K562 (cell line): ENCODE data around the gene MYO1F. TPM values are rescaled to one million over a fixed set of nuclear protein-coding genes. Genes with fewer than 3 reads are reported as not detected.

Experiments used
- ATAC-seq: fragments of 200-7000 bp; cut with Tn5 transposase; 3 replicates; pipeline ENCODE4 v1.9.1; 2020; ENCODE audit warnings: moderate library complexity
- BruUV-seq: library from RNA; stranded (reverse); fragments of 400-500 nt; replicated peaks from 2 replicates; lab custom pipeline; 2021; lab: Mats Ljungman, UMichigan
- CTCF ChIA-PET: fragments of 300-600 bp; formaldehyde crosslinking; extraction: SDS; loops from one replicate; lab custom pipeline; 2021; ENCODE audit warnings: low intra/inter-chr PET ratio; lab: Yijun Ruan, JAX
- POLR2A ChIA-PET: fragments of 300-600, 350-650 bp; sonication (Branson Sonifier 250); formaldehyde crosslinking; extraction: SDS; loops from one replicate; lab custom pipeline; 2021; ENCODE audit warnings: antibody characterized with exemption, inconsistent platforms; lab: Yijun Ruan, JAX
- DNase-seq, 4 experiments: peaks; one replicate each; pipeline versions ENCODE4 v3.0.0 to v3.0.0-alpha.2; 2011 to 2018; ENCODE audit warnings: low spot score in 3 of 4, mixed read lengths in 3 of 4; ENCODE audit errors: extremely low read depth in 1 of 4
- FAIRE-seq: peaks from 2 replicates; lab custom pipeline; 2011; peaks lifted over from hg19 to GRCh38; lab: Jason Lieb, UNC
- H2AFZ ChIP-seq: 2 replicates; pipeline ENCODE4 v1.6.0; 2011; ENCODE audit warnings: low read depth, low read length, control low read depth, inconsistent platforms
- H3K27ac ChIP-seq: fragments of 200-600 bp; 3 replicates; pipeline ENCODE4 v1.8.0; 2011; ENCODE audit warnings: low read depth, mild to moderate bottlenecking, control low read depth, inconsistent platforms, low read length, moderate library complexity, mixed read lengths; ENCODE audit errors: extremely low read depth
- H3K27me3 ChIP-seq, 2 experiments: fragments of 300-600 bp in 1 of 2; 2 replicates in 1 of 2; 3 replicates in 1 of 2; pipeline versions ENCODE4 v1.6.0 to v1.8.0; 2011; ENCODE audit warnings: inconsistent platforms in 2 of 2, low read length in 2 of 2, mild to moderate bottlenecking in 1 of 2, mixed read lengths in 1 of 2, moderate library complexity in 1 of 2; ENCODE audit not compliant: control insufficient read depth in 2 of 2, insufficient read depth in 2 of 2
- H3K36me3 ChIP-seq: fragments of 300-600 bp; 3 replicates; pipeline ENCODE4 v1.8.0; 2011; ENCODE audit warnings: mild to moderate bottlenecking, low read length, inconsistent platforms; ENCODE audit not compliant: control insufficient read depth, insufficient read depth
- H3K4me1 ChIP-seq, 2 experiments: fragments of 200-600 bp in 1 of 2; replicated peaks in 1 of 2; 2 replicates in 1 of 2; 3 replicates in 1 of 2; pipeline versions ENCODE4 v1.5.1 to v1.8.0; 2011; ENCODE audit warnings: inconsistent platforms in 2 of 2, low read length in 2 of 2, mild to moderate bottlenecking in 1 of 2, mixed read lengths in 1 of 2, moderate library complexity in 1 of 2; ENCODE audit not compliant: control insufficient read depth in 2 of 2, insufficient read depth in 2 of 2
- H3K4me2 ChIP-seq: 2 replicates; pipeline ENCODE4 v1.6.1; 2011; ENCODE audit warnings: low read length, control low read depth, inconsistent platforms, mixed read lengths; ENCODE audit not compliant: insufficient read depth
- H3K4me3 ChIP-seq: fragments of 200-600 bp; sonication (generic), shearing (Covaris generic); 2 replicates; pipeline ENCODE4 v1.5.1; 2016; ENCODE audit warnings: control low read depth, inconsistent platforms
- H3K79me2 ChIP-seq: fragments of 200-600 bp; 3 replicates; pipeline ENCODE4 v1.8.0; 2011; ENCODE audit warnings: low read length, inconsistent platforms; ENCODE audit not compliant: control insufficient read depth, insufficient read depth
- H3K9ac ChIP-seq, 2 experiments: 2 replicates each; pipeline versions ENCODE4 v1.6.0 to v1.6.1; 2011; ENCODE audit warnings: low read depth in 2 of 2, low read length in 2 of 2, control low read depth in 1 of 2, inconsistent platforms in 1 of 2, mild to moderate bottlenecking in 1 of 2, mixed read lengths in 1 of 2; ENCODE audit not compliant: insufficient read depth in 1 of 2
- H3K9me1 ChIP-seq: one replicate; pipeline ENCODE4 v1.6.0; 2011; ENCODE audit warnings: inconsistent platforms, mild to moderate bottlenecking, low read length, moderate library complexity; ENCODE audit not compliant: control insufficient read depth, insufficient read depth
- H3K9me3 ChIP-seq: replicated peaks from 2 replicates; pipeline ENCODE4 v1.5.1; 2011; ENCODE audit warnings: low read depth, low read length, inconsistent platforms; ENCODE audit not compliant: control insufficient read depth, insufficient read depth
- H4K20me1 ChIP-seq: replicated peaks from 2 replicates; pipeline ENCODE4 v1.6.1; 2011; ENCODE audit warnings: low read length, inconsistent platforms, mixed read lengths; ENCODE audit not compliant: control insufficient read depth, insufficient read depth
- EHMT2 ChIP-seq: fragments of 450-650 bp; IDR thresholded peaks from 2 replicates; pipeline ENCODE4 v1.6.1; 2018; ENCODE audit warnings: antibody characterized with exemption
- KDM2B ChIP-seq: fragments of 250-450 bp; sonication (Bioruptor Pico); IDR thresholded peaks from 2 replicates; pipeline ENCODE4 v1.8.0; 2021; ENCODE audit warnings: mild to moderate bottlenecking, moderate library complexity
- MYBL2 ChIP-seq, 2 experiments: fragments of 450-650 bp in 1 of 2; sonication (generic) in 1 of 2; formaldehyde crosslinking in 1 of 2; IDR thresholded peaks; 2 replicates each; pipeline versions ENCODE4 v1.6.1 to v1.8.1; 2017 to 2022; ENCODE audit warnings: borderline replicate concordance in 1 of 2, inconsistent platforms in 1 of 2, low read depth in 1 of 2, mild to moderate bottlenecking in 1 of 2, missing genetic modification reagents in 1 of 2, moderate library complexity in 1 of 2
- POU5F1 ChIP-seq: fragments of 150-350 bp; IDR thresholded peaks from 2 replicates; pipeline ENCODE4 v1.6.1; 2014; ENCODE audit warnings: borderline replicate concordance, low read length, low read depth, mild to moderate bottlenecking; ENCODE audit not compliant: partially characterized antibody
- SAFB ChIP-seq: fragments of 200-400 bp; formaldehyde crosslinking; IDR thresholded peaks from 2 replicates; pipeline ENCODE4 v1.6.1; 2017; ENCODE audit warnings: low read depth, low read length, borderline replicate concordance
- SP2 ChIP-seq: IDR thresholded peaks from 2 replicates; pipeline ENCODE4 v1.6.1; 2011; ENCODE audit warnings: mild to moderate bottlenecking, low read depth, low read length, moderate library complexity; ENCODE audit not compliant: poor library complexity, severe bottlenecking; ENCODE audit errors: extremely low read depth
- ZC3H8 ChIP-seq: fragments of 450-650 bp; IDR thresholded peaks from 2 replicates; pipeline ENCODE4 v1.6.1; 2017
- WGBS: fragments of 100-300 bp; shearing (Covaris generic); methylation state at CpG from one replicate; pipeline ENCODE4 v1.1.6; 2016; ENCODE audit warnings: low coverage, mixed read lengths; ENCODE audit not compliant: insufficient coverage; ENCODE audit errors: missing lambda C conversion rate; 5-methylcytosine and 5-hydroxymethylcytosine counted together
- in situ Hi-C: fragments of 300-500 bp; cut with MboI; formaldehyde crosslinking; loops from 4 replicates; pipeline ENCODE4 v1.15.0; 2018; ENCODE audit warnings: inconsistent platforms, mixed read lengths
- intact Hi-C: fragments of 100-400 bp; cut with micrococcal nuclease; formaldehyde crosslinking; loops from 2 replicates; pipeline ENCODE4 v1.14.2; 2022
- polyA plus RNA-seq, 8 experiments: library from polyadenylated mRNA; depleted of rRNA in 4 of 8; stranded (reverse) in 5 of 8; unstranded in 3 of 8; fragments of >200 nt; fragmentation: Nextera tagmentation in 2 of 8; fragmentation: Illumina TruSeq in 1 of 8; extraction: Ambion mirVana in 2 of 8; extraction: Trizol in 1 of 8; gene quantifications; 2 replicates each; pipeline versions ENCODE4 v1.2.1 to v1.2.3, GENCODE V29; 2011 to 2014; ENCODE audit warnings: inconsistent platforms in 1 of 8, missing spikeins in 1 of 8
- total RNA-seq, 7 experiments: library from RNA; depleted of rRNA in 6 of 7; stranded (reverse); fragments of >200 nt in 6 of 7; fragmentation: Illumina TruSeq in 2 of 7; extraction: Trizol in 2 of 7; gene quantifications; 2 replicates each; pipeline versions ENCODE4 v1.2.1 to v1.2.3, GENCODE V29; 2011 to 2021; ENCODE audit warnings: low replicate concordance in 1 of 7
- TF ChIP-seq, protein P1 (sequence below): sonication (generic); formaldehyde crosslinking; IDR thresholded peaks from 2 replicates; pipeline ENCODE4 v1.8.0; 2022; ENCODE audit warnings: missing genetic modification reagents, mild to moderate bottlenecking, moderate library complexity, borderline replicate concordance

MYO1F gene
- total and polyA plus RNA-seq, 9 of the 15 experiments (the other 6 are each of a cell fraction or from before 2014, with no cell fraction given), result 0.78 to 9.4 (median 4.3) TPM

DNA sequence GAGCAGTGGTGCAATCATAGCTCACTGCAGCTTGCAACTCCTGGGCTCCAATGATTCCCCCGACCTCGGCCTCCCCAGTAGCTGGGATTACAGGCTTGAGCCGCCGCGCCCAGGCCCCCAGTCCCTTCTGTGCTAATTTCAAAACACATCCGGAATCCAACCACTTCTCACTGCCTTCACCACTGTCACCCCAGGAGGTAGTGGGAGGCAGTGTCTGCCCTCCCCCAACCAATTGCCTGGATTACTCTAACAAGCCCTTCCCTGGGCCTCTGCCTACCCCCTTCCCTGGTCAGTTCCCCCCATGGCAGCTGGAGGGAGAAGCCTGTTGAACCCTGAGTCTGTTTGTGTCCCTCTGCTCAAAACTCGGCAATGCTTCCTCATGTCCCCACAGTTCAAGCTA is 77.1 kb downstream of the MYO1F start:
- no peak overlapping the region for H3K4me3 ChIP-seq
- H3K79me2 ChIP-seq, result no peaks in the 10 kb centered on the region
- intact Hi-C loops (no loop called here), in situ Hi-C loops (no loop called here)
- no peak overlapping the region for H2AFZ ChIP-seq
- H4K20me1 ChIP-seq, result no peaks in the 10 kb centered on the region
- BruUV-seq, result no TSS peak
- H3K9me3 ChIP-seq, result no peaks in the 10 kb centered on the region
- H3K9me1 ChIP-seq, result no peaks in the 10 kb centered on the region
- H3K4me2 ChIP-seq, result no peak overlapping the region
- peaks cover 2 to 19% of the 10 kb centered on the region in 2 experiments; a peak in 4 of 5 replicates for H3K27me3 ChIP-seq
- no peak overlapping the region for H3K27ac ChIP-seq
- ChIA-PET CTCF (no interaction called here), POLR2A (interaction anchor here (0.9 to 1.9 kb wide), 2 partner anchors 14 kb away, joined by 3 to 7 read pairs; partner anchors contain the start of gene ZNF414)
- no peak for ATAC-seq
- no peaks in the 10 kb centered on the region for H3K36me3 ChIP-seq
- TF ChIP-seq, protein P1, sequence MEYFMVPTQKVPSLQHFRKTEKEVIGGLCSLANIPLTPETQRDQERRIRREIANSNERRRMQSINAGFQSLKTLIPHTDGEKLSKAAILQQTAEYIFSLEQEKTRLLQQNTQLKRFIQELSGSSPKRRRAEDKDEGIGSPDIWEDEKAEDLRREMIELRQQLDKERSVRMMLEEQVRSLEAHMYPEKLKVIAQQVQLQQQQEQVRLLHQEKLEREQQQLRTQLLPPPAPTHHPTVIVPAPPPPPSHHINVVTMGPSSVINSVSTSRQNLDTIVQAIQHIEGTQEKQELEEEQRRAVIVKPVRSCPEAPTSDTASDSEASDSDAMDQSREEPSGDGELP (CRISPR knock-in tag), result no peak
- TF ChIP-seq POU5F1 (no peak), KDM2B (CRISPR knock-in tag) (no peak), MYBL2 (IDR thresholded peaks at IDR 0.05; ENCODE audit: low read depth) (no peak), MYBL2 (CRISPR knock-in tag; IDR thresholded peaks at IDR 0.05; ENCODE audit: borderline replicate concordance) (no peak), SAFB (no peak), SP2 (no peak), ZC3H8 (no peak), EHMT2 (no peak)
- 49% methylated on average over 7 of the region's 7 CpGs for WGBS
- H3K4me1 ChIP-seq, result peaks cover 7 to 42% of the 10 kb centered on the region in 2 experiments; a peak in 4 of 5 replicates
- peak overlapping the region in 1 of 2 experiments; percentile 70; a peak in 2 of 4 replicates for H3K9ac ChIP-seq
- no peak for DNase-seq
- FAIRE-seq, result no peak
